Measurements from ENCODE around the gene SCAI.
"Not testable (repeated sequence)": the region's sequence is repeated elsewhere in the genome, so short reads cannot be mapped to it uniquely, and the experiment has no call there.

SCAI gene

GRCh38 chr9:125143377-125144090 lies at the start of gene SCAI:
TSS of gene SCAI (minus strand) at chr9:125143528. CDS start at chr9:125143437, 91 bp downstream.
- peak; percentile 100 for DNase-seq

GRCh38 chr9:125190361-125190801 lies 47.1 kb upstream of the SCAI start:
- no peak for DNase-seq

- peak; percentile 94 for DNase-seq
Measured at GRCh38 chr9:125189361-125190289, 46.3 kb upstream of the SCAI start, which contains the start of gene PPP6C. TSS of gene PPP6C (minus strand) at chr9:125189803. CDS start at chr9:125189718, 85 bp downstream.

- peak; percentile 62 for DNase-seq
Measured at GRCh38 chr9:125189011-125189360, 45.7 kb upstream of the SCAI start.

GRCh38 chr9:125183561-125183960 lies 40.2 kb upstream of the SCAI start:
- no peak for DNase-seq

- DNase-seq: no peak
Measured at GRCh38 chr9:125183054-125183453, 39.7 kb upstream of the SCAI start.

GRCh38 chr9:125181756-125182155 lies 38.4 kb upstream of the SCAI start:
- DNase-seq: not testable (repeated sequence)

GRCh38 chr9:125180876-125181275 lies 37.5 kb upstream of the SCAI start:
- DNase-seq: no peak

GRCh38 chr9:125179776-125180175 lies 36.4 kb upstream of the SCAI start:
- not testable (repeated sequence) for DNase-seq

GRCh38 chr9:125177888-125178287 lies 34.6 kb upstream of the SCAI start:
- DNase-seq: no peak

GRCh38 chr9:125176636-125177035 lies 33.3 kb upstream of the SCAI start:
- no peak for DNase-seq

- no peak for DNase-seq
Measured at GRCh38 chr9:125172031-125172755, 28.9 kb upstream of the SCAI start.

- DNase-seq: no peak
Measured at GRCh38 chr9:125169895-125170294, 26.6 kb upstream of the SCAI start.

- no peak for DNase-seq
Measured at GRCh38 chr9:125166762-125167161, 23.4 kb upstream of the SCAI start.

GRCh38 chr9:125162891-125163290 lies 19.6 kb upstream of the SCAI start:
- not testable (repeated sequence) for DNase-seq

GRCh38 chr9:125161284-125161918 lies 18.1 kb upstream of the SCAI start:
- no peak for DNase-seq

GRCh38 chr9:125160750-125161149 lies 17.4 kb upstream of the SCAI start:
- DNase-seq: no peak

GRCh38 chr9:125156551-125156950 lies 13.2 kb upstream of the SCAI start:
- DNase-seq: no peak

GRCh38 chr9:125153712-125154367 lies 10.5 kb upstream of the SCAI start:
- no peak for DNase-seq

- DNase-seq: no peak
Measured at GRCh38 chr9:125151730-125152129, 8.4 kb upstream of the SCAI start.

- DNase-seq: no peak
Measured at GRCh38 chr9:125150349-125151245, 7.3 kb upstream of the SCAI start.

Data from islet precursor cell (in vitro differentiated cells).